Astrocyte (in vitro differentiated cells and primary cell): Measurements from ENCODE around the gene AP5S1.

Experiments
- EZH2 ChIP-seq: IDR thresholded peaks from 2 replicates; pipeline ENCODE4 v1.6.1; 2012; ENCODE audit warnings: mild to moderate bottlenecking, low read length, inconsistent platforms; ENCODE audit not compliant: insufficient read depth
- TF ChIP-seq, protein P1 (sequence below): IDR thresholded peaks from 2 replicates; pipeline ENCODE4 v1.5.1; 2011; ENCODE audit warnings: low read depth, mild to moderate bottlenecking, inconsistent platforms, low read length, moderate library complexity; ENCODE audit not compliant: insufficient read depth

DNA sequence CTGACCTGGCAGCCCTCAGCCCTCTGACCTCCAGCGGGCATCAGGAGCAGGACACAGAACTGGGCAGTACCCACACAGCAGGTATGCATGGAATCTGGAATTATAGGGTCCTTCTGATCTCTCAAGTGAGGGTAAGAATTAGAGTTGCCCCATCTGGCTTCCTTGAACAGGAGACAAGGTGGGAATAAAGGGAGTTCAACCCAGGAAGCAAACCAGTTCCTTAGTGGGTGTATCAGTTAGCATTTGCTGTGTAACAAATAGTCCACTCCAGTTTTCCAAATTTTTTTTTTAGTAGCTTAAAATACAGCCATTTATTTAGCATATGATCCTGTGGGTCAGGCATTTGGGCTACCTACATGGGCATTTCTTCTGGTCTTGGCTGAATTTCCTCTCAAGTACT is 42.0 kb downstream of the AP5S1 start:
- TF ChIP-seq, protein P1, sequence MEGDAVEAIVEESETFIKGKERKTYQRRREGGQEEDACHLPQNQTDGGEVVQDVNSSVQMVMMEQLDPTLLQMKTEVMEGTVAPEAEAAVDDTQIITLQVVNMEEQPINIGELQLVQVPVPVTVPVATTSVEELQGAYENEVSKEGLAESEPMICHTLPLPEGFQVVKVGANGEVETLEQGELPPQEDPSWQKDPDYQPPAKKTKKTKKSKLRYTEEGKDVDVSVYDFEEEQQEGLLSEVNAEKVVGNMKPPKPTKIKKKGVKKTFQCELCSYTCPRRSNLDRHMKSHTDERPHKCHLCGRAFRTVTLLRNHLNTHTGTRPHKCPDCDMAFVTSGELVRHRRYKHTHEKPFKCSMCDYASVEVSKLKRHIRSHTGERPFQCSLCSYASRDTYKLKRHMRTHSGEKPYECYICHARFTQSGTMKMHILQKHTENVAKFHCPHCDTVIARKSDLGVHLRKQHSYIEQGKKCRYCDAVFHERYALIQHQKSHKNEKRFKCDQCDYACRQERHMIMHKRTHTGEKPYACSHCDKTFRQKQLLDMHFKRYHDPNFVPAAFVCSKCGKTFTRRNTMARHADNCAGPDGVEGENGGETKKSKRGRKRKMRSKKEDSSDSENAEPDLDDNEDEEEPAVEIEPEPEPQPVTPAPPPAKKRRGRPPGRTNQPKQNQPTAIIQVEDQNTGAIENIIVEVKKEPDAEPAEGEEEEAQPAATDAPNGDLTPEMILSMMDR = no peak
- no peak for TF ChIP-seq EZH2
